ENCODE data around the gene MRM3.
"Not testable (repeated sequence)": the region's sequence is repeated elsewhere in the genome, so short reads cannot be mapped to it uniquely, and the experiment has no call there.

MRM3 gene

GRCh38 chr17:797236-797840, 15.2 kb downstream of the MRM3 start:
- DNase-seq (ENCODE audit: low read depth) = no peak

GRCh38 chr17:798246-798645, 16.1 kb downstream of the MRM3 start:
- DNase-seq (ENCODE audit: low read depth) = no peak

GRCh38 chr17:799261-799660, 17.1 kb downstream of the MRM3 start:
- DNase-seq (ENCODE audit: low read depth) = no peak

GRCh38 chr17:800446-801242, 18.5 kb downstream of the MRM3 start:
- no peak for DNase-seq (ENCODE audit: low read depth)

GRCh38 chr17:801660-802059, 19.5 kb downstream of the MRM3 start:
- DNase-seq (ENCODE audit: low read depth) = no peak

- DNase-seq (ENCODE audit: low read depth) = no peak
Observed at GRCh38 chr17:802481-802880, 20.3 kb downstream of the MRM3 start.

- DNase-seq (ENCODE audit: low read depth) = no peak
Observed at GRCh38 chr17:802901-803881, 21.0 kb downstream of the MRM3 start.

- no peak for DNase-seq (ENCODE audit: low read depth)
Observed at GRCh38 chr17:804541-805435, 22.6 kb downstream of the MRM3 start.

- not testable (repeated sequence) for DNase-seq (ENCODE audit: low read depth)
Observed at GRCh38 chr17:805886-806285, 23.7 kb downstream of the MRM3 start.

- DNase-seq (ENCODE audit: low read depth) = no peak
Observed at GRCh38 chr17:806346-806745, 24.2 kb downstream of the MRM3 start.

GRCh38 chr17:806781-807522, 24.8 kb downstream of the MRM3 start:
- DNase-seq (ENCODE audit: low read depth) = no peak

GRCh38 chr17:807523-808294, 25.6 kb downstream of the MRM3 start:
- DNase-seq (ENCODE audit: low read depth) = no peak

GRCh38 chr17:811051-811784, 29.1 kb downstream of the MRM3 start:
- no peak for DNase-seq (ENCODE audit: low read depth)

- no peak for DNase-seq (ENCODE audit: low read depth)
Observed at GRCh38 chr17:812638-813204, 30.6 kb downstream of the MRM3 start.

GRCh38 chr17:814371-814770, 32.2 kb downstream of the MRM3 start:
- DNase-seq (ENCODE audit: low read depth) = no peak

GRCh38 chr17:819251-819650, 37.1 kb downstream of the MRM3 start:
- DNase-seq (ENCODE audit: low read depth) = no peak

- no peak for DNase-seq (ENCODE audit: low read depth)
Observed at GRCh38 chr17:823501-823902, 41.3 kb downstream of the MRM3 start.

GRCh38 chr17:824378-824777, 42.2 kb downstream of the MRM3 start:
- no peak for DNase-seq (ENCODE audit: low read depth)

- DNase-seq (ENCODE audit: low read depth) = no peak
Observed at GRCh38 chr17:825216-825615, 43.1 kb downstream of the MRM3 start.
